Erythroblast (primary cell): ENCODE results near the gene TAP2.

Experiments
- GATA1 ChIP-seq: IDR thresholded peaks from 2 replicates; pipeline ENCODE4 v1.6.1; 2011; ENCODE audit warnings: low read depth, mild to moderate bottlenecking, control low read depth, low read length, moderate library complexity
- POLR2A ChIP-seq: IDR thresholded peaks from 2 replicates; pipeline ENCODE4 v1.6.1; 2011; ENCODE audit warnings: mild to moderate bottlenecking, low read length

DNA sequence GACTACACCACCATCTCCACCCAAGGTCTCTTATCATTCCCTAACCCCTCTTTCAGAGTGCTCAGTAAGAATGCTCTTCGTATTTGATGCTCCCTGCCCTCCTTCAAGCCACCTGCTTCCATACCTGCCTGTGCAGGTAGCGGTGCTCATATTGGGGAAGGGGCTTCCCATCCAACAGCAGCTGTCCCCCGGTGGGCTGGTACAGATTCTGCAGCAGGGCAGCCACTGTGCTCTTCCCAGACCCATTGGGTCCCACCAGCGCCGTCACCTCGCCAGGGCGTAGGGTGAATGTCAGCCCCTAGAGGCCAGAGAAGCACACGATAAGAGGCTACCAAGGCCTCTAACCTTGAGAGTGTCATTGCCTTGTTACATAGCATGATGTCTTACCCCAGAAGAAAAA is 9.3 kb upstream of the TAP2 start:
- no peak for TF ChIP-seq POLR2A
- TF ChIP-seq GATA1 = no peak
